HG02852 (cell line): ENCODE data around the gene CHPF.
A peak's percentile ranks its signal among the peaks of the same experiment; 100 is the strongest.

Experiments used
- ATAC-seq: cut with Tn5 transposase; IDR thresholded peaks from one replicate; pipeline ENCODE4 v1.9.1; 2021; ENCODE audit warnings: mild to moderate bottlenecking, moderate library complexity; ENCODE audit not compliant: unreplicated experiment

CHPF gene

GRCh38 chr2:219514836-219515235 is 28.8 kb downstream of the CHPF start:
- ATAC-seq = no peak

GRCh38 chr2:219514196-219514761 is 29.3 kb downstream of the CHPF start, which contains the start of gene ASIC4:
ASIC4 (plus strand) TSS chr2:219514482; CDS start chr2:219514725, 243 bp downstream.
- no peak for ATAC-seq

GRCh38 chr2:219513787-219514186 is 29.8 kb downstream of the CHPF start:
- ATAC-seq = no peak

GRCh38 chr2:219512524-219513216 is 30.9 kb downstream of the CHPF start:
- no peak for ATAC-seq

- no peak for ATAC-seq
These were observed 31.9 kb downstream of the CHPF start for GRCh38 chr2:219511547-219512325.

- ATAC-seq = no peak
These were observed 33.0 kb downstream of the CHPF start for GRCh38 chr2:219510512-219511135.

GRCh38 chr2:219509780-219510511 is 33.7 kb downstream of the CHPF start:
- peak; percentile 62 for ATAC-seq

- peak; percentile 17 for ATAC-seq
These were observed 34.4 kb downstream of the CHPF start for GRCh38 chr2:219508971-219509779.

GRCh38 chr2:219508444-219508734 is 35.2 kb downstream of the CHPF start:
- ATAC-seq = no peak

- no peak for ATAC-seq
These were observed 35.8 kb downstream of the CHPF start for GRCh38 chr2:219507581-219508443.

GRCh38 chr2:219506802-219507526 is 36.6 kb downstream of the CHPF start:
- ATAC-seq = no peak

- ATAC-seq = no peak
These were observed 37.3 kb downstream of the CHPF start for GRCh38 chr2:219506153-219506801.

- ATAC-seq = no peak
These were observed 38.0 kb downstream of the CHPF start for GRCh38 chr2:219505585-219505984.

GRCh38 chr2:219502618-219503017 is 41.0 kb downstream of the CHPF start:
- ATAC-seq = no peak

GRCh38 chr2:219501849-219502248 is 41.8 kb downstream of the CHPF start:
- no peak for ATAC-seq

GRCh38 chr2:219500135-219500534 is 43.5 kb downstream of the CHPF start:
- no peak for ATAC-seq

- no peak for ATAC-seq
These were observed 44.1 kb downstream of the CHPF start for GRCh38 chr2:219499555-219499954.

- ATAC-seq = no peak
These were observed 44.6 kb downstream of the CHPF start for GRCh38 chr2:219499058-219499307.
